Endothelial cell of umbilical vein (primary cell): ENCODE results near the gene PDE1C. TPM values are rescaled to one million over a fixed set of nuclear protein-coding genes. Genes with fewer than 3 reads are reported as not detected.

Experiments
- BruUV-seq: library from RNA; stranded (reverse); fragments of 400-500 nt; replicated peaks from 2 replicates; lab custom pipeline; 2021; lab: Mats Ljungman, UMichigan
- CTCF ChIA-PET: fragments of 300-600, 350-600 bp; sonication (Branson Sonifier 250); formaldehyde crosslinking; loops from one replicate; lab custom pipeline; 2021; ENCODE audit warnings: antibody characterized with exemption, inconsistent platforms; lab: Charles Lee
- POLR2A ChIA-PET: fragments of 300-600, 350-600 bp; sonication (Branson Sonifier 250); formaldehyde crosslinking; loops from one replicate; lab custom pipeline; 2021; ENCODE audit warnings: antibody characterized with exemption, inconsistent platforms; lab: Charles Lee
- DNase-seq: peaks from one replicate; pipeline ENCODE4 v3.0.0-alpha.2; 2011; ENCODE audit warnings: low read depth, low spot score
- FAIRE-seq: peaks from 2 replicates; lab custom pipeline; 2011; peaks lifted over from hg19 to GRCh38; lab: Jason Lieb, UNC
- H2AFZ ChIP-seq: 2 replicates; pipeline ENCODE4 v1.6.0; 2012; ENCODE audit warnings: low read depth, low read length, control low read depth, inconsistent platforms
- H3K27ac ChIP-seq: 2 replicates; pipeline ENCODE4 v1.5.1; 2011; ENCODE audit warnings: low read depth, mild to moderate bottlenecking, control low read depth, low read length, moderate library complexity; ENCODE audit not compliant: insufficient read depth
- H3K27me3 ChIP-seq, 2 experiments: 2 replicates each; pipeline versions ENCODE4 v1.6.0 to v1.6.1; 2011; ENCODE audit warnings: low read length in 2 of 2, mixed read lengths in 1 of 2; ENCODE audit not compliant: control insufficient read depth in 2 of 2, insufficient read depth in 2 of 2
- H3K36me3 ChIP-seq, 2 experiments: 2 replicates in 1 of 2; 3 replicates in 1 of 2; pipeline ENCODE4 v1.5.1; 2011; ENCODE audit warnings: low read length in 2 of 2, mild to moderate bottlenecking in 1 of 2, moderate library complexity in 1 of 2; ENCODE audit not compliant: control insufficient read depth in 2 of 2, insufficient read depth in 2 of 2; ENCODE audit errors: extremely low read depth in 1 of 2
- H3K4me1 ChIP-seq: 3 replicates; pipeline ENCODE4 v1.5.1; 2011; ENCODE audit warnings: mild to moderate bottlenecking, low read length; ENCODE audit not compliant: control insufficient read depth, insufficient read depth; ENCODE audit errors: extremely low read depth
- H3K4me2 ChIP-seq: 2 replicates; pipeline ENCODE4 v1.6.1; 2011; ENCODE audit warnings: low read length, control low read depth, mixed read lengths; ENCODE audit not compliant: insufficient read depth
- H3K4me3 ChIP-seq, 3 experiments: fragments of 200-600 bp in 1 of 3; sonication (generic), shearing (Covaris generic) in 1 of 3; replicated peaks in 1 of 3; 2 replicates each; pipeline ENCODE4 v1.5.1; 2011 to 2016; ENCODE audit warnings: control low read depth in 3 of 3, low read length in 3 of 3, mild to moderate bottlenecking in 2 of 3, inconsistent platforms in 1 of 3, low read depth in 1 of 3, moderate library complexity in 1 of 3; ENCODE audit not compliant: insufficient read depth in 1 of 3
- H3K79me2 ChIP-seq: 2 replicates; pipeline ENCODE4 v1.6.0; 2012; ENCODE audit warnings: low read length, inconsistent platforms; ENCODE audit not compliant: control insufficient read depth, insufficient read depth
- H3K9ac ChIP-seq: replicated peaks from 2 replicates; pipeline ENCODE3; 2011; ENCODE audit warnings: low read length, control low read depth; ENCODE audit not compliant: insufficient read depth; ENCODE audit errors: extremely low read depth
- H3K9me1 ChIP-seq: replicated peaks from 3 replicates; pipeline ENCODE4 v1.6.0; 2011; ENCODE audit warnings: mild to moderate bottlenecking, low read length; ENCODE audit not compliant: control insufficient read depth, insufficient read depth; ENCODE audit errors: extremely low read depth
- H3K9me3 ChIP-seq: replicated peaks from 2 replicates; pipeline ENCODE4 v1.5.1; 2012; ENCODE audit warnings: low read length, inconsistent platforms; ENCODE audit not compliant: control insufficient read depth, insufficient read depth
- H4K20me1 ChIP-seq: replicated peaks from 2 replicates; pipeline ENCODE3; 2011; ENCODE audit warnings: mild to moderate bottlenecking, low read length; ENCODE audit not compliant: control insufficient read depth, insufficient read depth; ENCODE audit errors: extremely low read depth
- EZH2 ChIP-seq: IDR thresholded peaks from 2 replicates; pipeline ENCODE4 v1.6.1; 2012; ENCODE audit warnings: borderline replicate concordance, low read depth, mild to moderate bottlenecking, moderate library complexity, low read length, inconsistent platforms; ENCODE audit not compliant: severe bottlenecking
- FOS ChIP-seq: IDR thresholded peaks from 2 replicates; pipeline ENCODE4 v1.6.1; 2011; ENCODE audit warnings: mild to moderate bottlenecking, low read length, moderate library complexity, borderline replicate concordance; ENCODE audit not compliant: insufficient read depth
- GATA2 ChIP-seq: IDR thresholded peaks from 2 replicates; pipeline ENCODE4 v1.7.0; 2011; ENCODE audit warnings: low read depth, mild to moderate bottlenecking, moderate library complexity, mixed read lengths, low read length; ENCODE audit not compliant: insufficient read length, insufficient read depth
- JUN ChIP-seq: IDR thresholded peaks from 2 replicates; pipeline ENCODE4 v1.6.1; 2011; ENCODE audit warnings: borderline replicate concordance, low read depth; ENCODE audit not compliant: insufficient read length, insufficient read depth
- MAX ChIP-seq: IDR thresholded peaks from 2 replicates; pipeline ENCODE4 v1.6.1; 2011; ENCODE audit not compliant: insufficient read depth, insufficient read length
- MYC ChIP-seq: IDR thresholded peaks from one replicate; pipeline ENCODE4 v1.6.1; 2011; ENCODE audit warnings: mild to moderate bottlenecking, low read depth, low read length
- POLR2A ChIP-seq: IDR thresholded peaks from 2 replicates; pipeline ENCODE4 v1.6.1; 2012; ENCODE audit warnings: low read depth, mild to moderate bottlenecking, control low read depth, low read length
- POLR2AphosphoS5 ChIP-seq: IDR thresholded peaks from 2 replicates; pipeline ENCODE4 v1.6.1; 2012; ENCODE audit warnings: low read depth, mild to moderate bottlenecking, control low read depth, low read length, moderate library complexity; ENCODE audit not compliant: insufficient read depth
- dilution Hi-C: fragments of 300-500 bp; cut with MboI; formaldehyde crosslinking; loops from one replicate; pipeline ENCODE4 v1.15.0; 2019; ENCODE audit warnings: low sequenced_read_pairs; ENCODE audit not compliant: extremely low pct_ligation_motif_present
- intact Hi-C: fragments of 100-400 bp; cut with micrococcal nuclease; formaldehyde crosslinking; loops from one replicate; pipeline ENCODE4 v1.10.0; 2022
- polyA plus RNA-seq, 4 experiments: library from polyadenylated mRNA; depleted of rRNA in 3 of 4; stranded (reverse) in 3 of 4; unstranded in 1 of 4; fragments of >200 nt; gene quantifications; 2 replicates each; pipeline versions ENCODE4 v1.2.1 to v1.2.3, GENCODE V29; 2011 to 2012; ENCODE audit warnings: missing spikeins in 1 of 4
- total RNA-seq: library from RNA; stranded (reverse); gene quantifications from 2 replicates; pipeline ENCODE4 v1.2.3, GENCODE V29; 2021
- TF ChIP-seq, protein P1 (sequence below), 2 donors: IDR thresholded peaks; 1 replicate in 1 of 2; 2 replicates in 1 of 2; pipeline ENCODE4 v1.5.1; 2011; ENCODE audit warnings: low read length in 2 of 2, mild to moderate bottlenecking in 2 of 2, moderate library complexity in 2 of 2, control low read depth in 1 of 2, inconsistent platforms in 1 of 2, low read depth in 1 of 2; ENCODE audit not compliant: insufficient read depth in 1 of 2; ENCODE audit errors: extremely low read depth in 1 of 2

PDE1C gene
- total and polyA plus RNA-seq, 2 donors (not counting 3 experiments of a cell fraction or from before 2014, with no cell fraction given), result 0.90 to 3.1 TPM

GRCh38 chr7:31906479-31907171, 163.6 kb downstream of the PDE1C start:
- POLR2A ChIA-PET, result no interaction called here
- Histone ChIP-seq H4K20me1 (no peaks in the 10 kb centered on the region), H2AFZ (no peak overlapping the region), H3K9me3 (no peaks in the 10 kb centered on the region), H3K4me1 (no peaks in the 10 kb centered on the region), H3K79me2 (no peaks in the 10 kb centered on the region), H3K27ac (no peak overlapping the region), H3K4me3 (no peak overlapping the region), H3K9ac (no peak overlapping the region), H3K9me1 (no peaks in the 10 kb centered on the region), H3K27me3 (no peaks in the 10 kb centered on the region), H3K4me2 (no peak overlapping the region), H3K36me3 (no peaks in the 10 kb centered on the region)
- TF ChIP-seq POLR2A, result no peak
- TF ChIP-seq MAX, result no peak
- no peak for TF ChIP-seq POLR2AphosphoS5
- TF ChIP-seq MYC, result no peak
- TF ChIP-seq EZH2, result no peak
- TF ChIP-seq FOS, result no peak
- TF ChIP-seq JUN, result no peak
- BruUV-seq, result no TSS peak
- CTCF ChIA-PET, result no interaction called here
- intact Hi-C loops (no loop called here), dilution Hi-C loops (no loop called here)
- no peak for FAIRE-seq
- no peak for DNase-seq

GRCh38 chr7:31903962-31904361, 166.2 kb downstream of the PDE1C start:
- ChIA-PET POLR2A (no interaction called here), CTCF (no interaction called here)
- Histone ChIP-seq H3K79me2 (no peaks in the 10 kb centered on the region), H3K4me2 (no peak overlapping the region), H3K9ac (no peak overlapping the region), H2AFZ (no peak overlapping the region), H3K4me1 (no peaks in the 10 kb centered on the region), H3K27me3 (no peaks in the 10 kb centered on the region), H3K36me3 (no peaks in the 10 kb centered on the region), H3K9me1 (no peaks in the 10 kb centered on the region), H3K9me3 (no peaks in the 10 kb centered on the region), H3K4me3 (no peak overlapping the region), H3K27ac (no peak overlapping the region), H4K20me1 (no peaks in the 10 kb centered on the region)
- intact Hi-C loops (no loop called here), dilution Hi-C loops (no loop called here)
- BruUV-seq, result no TSS peak
- DNase-seq (no peak), FAIRE-seq (no peak)
- no peak for TF ChIP-seq EZH2
- TF ChIP-seq JUN, result no peak
- TF ChIP-seq FOS, result no peak
- TF ChIP-seq POLR2A, result no peak
- no peak for TF ChIP-seq MYC
- TF ChIP-seq, protein P1, sequence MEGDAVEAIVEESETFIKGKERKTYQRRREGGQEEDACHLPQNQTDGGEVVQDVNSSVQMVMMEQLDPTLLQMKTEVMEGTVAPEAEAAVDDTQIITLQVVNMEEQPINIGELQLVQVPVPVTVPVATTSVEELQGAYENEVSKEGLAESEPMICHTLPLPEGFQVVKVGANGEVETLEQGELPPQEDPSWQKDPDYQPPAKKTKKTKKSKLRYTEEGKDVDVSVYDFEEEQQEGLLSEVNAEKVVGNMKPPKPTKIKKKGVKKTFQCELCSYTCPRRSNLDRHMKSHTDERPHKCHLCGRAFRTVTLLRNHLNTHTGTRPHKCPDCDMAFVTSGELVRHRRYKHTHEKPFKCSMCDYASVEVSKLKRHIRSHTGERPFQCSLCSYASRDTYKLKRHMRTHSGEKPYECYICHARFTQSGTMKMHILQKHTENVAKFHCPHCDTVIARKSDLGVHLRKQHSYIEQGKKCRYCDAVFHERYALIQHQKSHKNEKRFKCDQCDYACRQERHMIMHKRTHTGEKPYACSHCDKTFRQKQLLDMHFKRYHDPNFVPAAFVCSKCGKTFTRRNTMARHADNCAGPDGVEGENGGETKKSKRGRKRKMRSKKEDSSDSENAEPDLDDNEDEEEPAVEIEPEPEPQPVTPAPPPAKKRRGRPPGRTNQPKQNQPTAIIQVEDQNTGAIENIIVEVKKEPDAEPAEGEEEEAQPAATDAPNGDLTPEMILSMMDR (IDR thresholded peaks at IDR 0.05; ENCODE audit: extremely low read depth in 1 of 2, insufficient read depth in 1 of 2, low read depth in 1 of 2, low read length in 2 of 2), result no peak
- no peak for TF ChIP-seq MAX
- TF ChIP-seq POLR2AphosphoS5, result no peak
- no peak for TF ChIP-seq GATA2
